ENCODE measurements around the gene WDR5. TPM values are rescaled to one million over a fixed set of nuclear protein-coding genes. Genes with fewer than 3 reads are reported as not detected.

Gene WDR5
- total RNA-seq, 1 experiment from 2014 or later: 29.1 TPM

DNA sequence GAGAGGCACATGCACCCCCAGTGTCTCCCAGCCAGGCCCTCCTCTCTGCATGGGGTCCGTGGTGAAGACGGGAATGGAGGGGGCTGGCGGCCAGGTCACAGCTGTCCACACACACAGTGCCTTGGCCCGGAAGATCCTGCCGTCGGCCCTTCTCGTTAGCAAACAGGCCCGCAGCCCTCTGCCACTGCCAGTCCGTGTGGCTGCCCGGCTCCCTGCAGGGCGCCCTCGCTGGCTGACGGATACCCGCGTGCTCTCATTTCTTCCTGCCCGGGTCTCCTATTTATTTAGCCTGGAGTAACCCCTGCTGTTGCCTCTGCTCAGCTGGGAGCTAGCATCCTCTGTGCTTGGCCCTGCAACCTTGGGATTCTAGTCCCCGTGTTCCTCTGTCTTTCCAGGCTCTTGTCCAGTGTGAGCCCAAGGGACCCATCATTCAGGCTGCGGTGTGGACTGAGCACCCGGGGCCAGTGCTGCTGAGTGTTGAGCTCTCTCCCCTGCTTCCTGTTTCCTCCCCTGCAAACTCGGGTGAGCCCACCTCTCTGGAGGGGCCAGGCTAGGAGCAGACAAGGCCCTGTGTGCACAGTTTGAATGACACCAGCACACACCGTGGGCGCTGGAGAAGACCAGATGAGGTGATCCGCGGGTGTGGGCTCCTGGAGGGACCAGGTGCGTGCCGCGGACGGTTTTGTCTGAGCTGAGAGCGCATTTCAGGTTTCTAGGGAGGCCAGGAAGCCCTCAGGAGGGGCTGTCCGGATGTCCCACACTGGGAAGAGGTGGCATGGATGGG, 43.1 kb downstream of the WDR5 start:
- Histone ChIP-seq H3K4me2 (ENCODE audit: low read length) (no peak overlapping the region), H2AFZ (ENCODE audit: low read length) (no peak overlapping the region), H3K4me3 (ENCODE audit: low read length) (no peak overlapping the region), H3K79me2 (ENCODE audit: low read length) (no peaks in the 10 kb centered on the region), H3K36me3 (ENCODE audit: low read depth, low read length) (no peaks in the 10 kb centered on the region), H3K27ac (ENCODE audit: low read length) (no peak overlapping the region), H4K20me1 (ENCODE audit: low read length) (no peaks in the 10 kb centered on the region), H3K9ac (ENCODE audit: low read length) (no peak overlapping the region), H3K9me2 (replicated peaks; ENCODE audit: low read length) (no peaks in the 10 kb centered on the region), H3K27me3 (ENCODE audit: low read length) (peaks cover 6% of the 10 kb centered on the region), H3K9me3 (ENCODE audit: low read length) (no peaks in the 10 kb centered on the region), H3F3A (ENCODE audit: low read length, unreplicated experiment) (no peaks in the 10 kb centered on the region), H3K4me1 (ENCODE audit: insufficient read depth, low read length) (no peaks in the 10 kb centered on the region; the same call in 1 of the 2 replicates)
- no peak for TF ChIP-seq EZH2 (IDR thresholded peaks at IDR 0.05; ENCODE audit: low read length, unreplicated experiment)
- TF ChIP-seq, protein P1, sequence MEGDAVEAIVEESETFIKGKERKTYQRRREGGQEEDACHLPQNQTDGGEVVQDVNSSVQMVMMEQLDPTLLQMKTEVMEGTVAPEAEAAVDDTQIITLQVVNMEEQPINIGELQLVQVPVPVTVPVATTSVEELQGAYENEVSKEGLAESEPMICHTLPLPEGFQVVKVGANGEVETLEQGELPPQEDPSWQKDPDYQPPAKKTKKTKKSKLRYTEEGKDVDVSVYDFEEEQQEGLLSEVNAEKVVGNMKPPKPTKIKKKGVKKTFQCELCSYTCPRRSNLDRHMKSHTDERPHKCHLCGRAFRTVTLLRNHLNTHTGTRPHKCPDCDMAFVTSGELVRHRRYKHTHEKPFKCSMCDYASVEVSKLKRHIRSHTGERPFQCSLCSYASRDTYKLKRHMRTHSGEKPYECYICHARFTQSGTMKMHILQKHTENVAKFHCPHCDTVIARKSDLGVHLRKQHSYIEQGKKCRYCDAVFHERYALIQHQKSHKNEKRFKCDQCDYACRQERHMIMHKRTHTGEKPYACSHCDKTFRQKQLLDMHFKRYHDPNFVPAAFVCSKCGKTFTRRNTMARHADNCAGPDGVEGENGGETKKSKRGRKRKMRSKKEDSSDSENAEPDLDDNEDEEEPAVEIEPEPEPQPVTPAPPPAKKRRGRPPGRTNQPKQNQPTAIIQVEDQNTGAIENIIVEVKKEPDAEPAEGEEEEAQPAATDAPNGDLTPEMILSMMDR (conservative IDR thresholded peaks at IDR 0.05; ENCODE audit: low read depth, low read length): no peak
- TF ChIP-seq EZH2phosphoT487 (IDR thresholded peaks at IDR 0.05; ENCODE audit: borderline replicate concordance, low read length): no peak
- POLR2A ChIA-PET (ENCODE audit: unreplicated experiment): no interaction called here
- DNase-seq (no peak), ATAC-seq (no peak)
- intact Hi-C loops (cut with micrococcal nuclease): no loop called here
- CTCF ChIA-PET: interaction anchor here (0.8 kb wide), 1 partner anchor 264 kb away, joined by 3 read pairs; no protein-coding TSS in a partner anchor
- BruUV-seq (replicated peaks): no TSS peak

DNA sequence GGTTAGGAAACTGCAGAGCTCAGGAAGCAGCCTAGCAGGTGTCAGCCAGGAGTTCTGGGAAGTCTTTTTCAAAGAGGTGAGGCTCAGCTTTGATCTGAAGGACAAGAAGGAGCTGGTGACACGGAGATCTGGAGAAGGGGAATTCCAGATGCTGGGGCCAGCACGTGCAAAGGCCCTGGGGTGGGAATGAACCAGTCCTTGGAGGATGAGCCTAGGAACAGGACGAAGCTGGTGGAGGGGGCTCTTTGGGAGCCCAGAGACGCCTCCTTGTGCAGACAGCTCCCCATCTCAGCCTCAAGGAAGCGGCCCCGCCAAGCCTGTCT, 43.7 kb downstream of the WDR5 start:
- Histone ChIP-seq H3K4me2 (ENCODE audit: low read length) (no peak overlapping the region), H3K4me3 (ENCODE audit: low read length) (no peak overlapping the region), H3K27me3 (ENCODE audit: low read length) (peaks cover 6% of the 10 kb centered on the region), H3K27ac (ENCODE audit: low read length) (no peak overlapping the region), H3K9me3 (ENCODE audit: low read length) (no peaks in the 10 kb centered on the region), H2AFZ (ENCODE audit: low read length) (no peak overlapping the region), H3F3A (ENCODE audit: low read length, unreplicated experiment) (no peaks in the 10 kb centered on the region), H3K9me2 (replicated peaks; ENCODE audit: low read length) (no peaks in the 10 kb centered on the region), H3K79me2 (ENCODE audit: low read length) (no peaks in the 10 kb centered on the region), H3K9ac (ENCODE audit: low read length) (no peak overlapping the region), H4K20me1 (ENCODE audit: low read length) (no peaks in the 10 kb centered on the region), H3K36me3 (ENCODE audit: low read depth, low read length) (no peaks in the 10 kb centered on the region), H3K4me1 (ENCODE audit: insufficient read depth, low read length) (no peaks in the 10 kb centered on the region; the same call in 1 of the 2 replicates)
- ChIA-PET CTCF (interaction anchor here (0.8 kb wide), 1 partner anchor 264 kb away, joined by 3 read pairs; no protein-coding TSS in a partner anchor), POLR2A (ENCODE audit: unreplicated experiment) (no interaction called here)
- intact Hi-C loops (cut with micrococcal nuclease): no loop called here
- DNase-seq (no peak), ATAC-seq (no peak)
- TF ChIP-seq EZH2 (IDR thresholded peaks at IDR 0.05; ENCODE audit: low read length, unreplicated experiment) (no peak), EZH2phosphoT487 (IDR thresholded peaks at IDR 0.05; ENCODE audit: borderline replicate concordance, low read length) (no peak)
- TF ChIP-seq, protein P1 (conservative IDR thresholded peaks at IDR 0.05; ENCODE audit: low read depth, low read length): no peak
- BruUV-seq (replicated peaks): no TSS peak
